A673 (cell line): Measurements from ENCODE around the gene EPPIN. TPM values are rescaled to one million over a fixed set of nuclear protein-coding genes. Genes with fewer than 3 reads are reported as not detected.

Experiments
- BruUV-seq: library from RNA; stranded (reverse); fragments of 400-500 nt; replicated peaks from 2 replicates; lab custom pipeline; 2021; lab: Mats Ljungman, UMichigan
- CTCF ChIA-PET: fragments of 300-600 bp; sonication (Branson Sonifier 250); formaldehyde crosslinking; loops from one replicate; lab custom pipeline; 2022; ENCODE audit warnings: antibody characterized with exemption; lab: Charles Lee
- POLR2A ChIA-PET: fragments of 300-600 bp; sonication (Branson Sonifier 250); formaldehyde crosslinking; loops from one replicate; lab custom pipeline; 2022; ENCODE audit warnings: antibody characterized with exemption; ENCODE audit not compliant: low non-redundant PET; lab: Charles Lee
- DNase-seq: peaks from one replicate; pipeline ENCODE4 v3.0.0-alpha.2; 2015; ENCODE audit warnings: low spot score
- H3K27ac ChIP-seq: fragments of 200-600 bp; sonication (generic); 2 replicates; pipeline ENCODE4 v1.5.1; 2016; ENCODE audit warnings: mixed run types, low read depth, mild to moderate bottlenecking, mixed read lengths, antibody characterized with exemption, low read length; ENCODE audit not compliant: poor library complexity, severe bottlenecking
- H3K27me3 ChIP-seq: fragments of 200-600 bp; sonication (generic); replicated peaks from 2 replicates; pipeline ENCODE4 v1.6.1; 2017; ENCODE audit warnings: mixed run types, low read depth, mild to moderate bottlenecking, mixed read lengths, antibody characterized with exemption, low read length; ENCODE audit not compliant: insufficient read depth, poor library complexity
- H3K36me3 ChIP-seq: fragments of 200-600 bp; sonication (generic); 2 replicates; pipeline ENCODE4 v1.6.1; 2016; ENCODE audit warnings: mixed run types, mild to moderate bottlenecking, mixed read lengths, antibody characterized with exemption, low read length; ENCODE audit not compliant: insufficient read depth, poor library complexity, severe bottlenecking
- H3K4me1 ChIP-seq: fragments of 200-600 bp; sonication (generic); 2 replicates; pipeline ENCODE4 v1.6.1; 2017; ENCODE audit warnings: mixed run types, mild to moderate bottlenecking, mixed read lengths, antibody characterized with exemption, low read length; ENCODE audit not compliant: insufficient read depth, poor library complexity, severe bottlenecking
- H3K4me3 ChIP-seq: fragments of 200-600 bp; sonication (generic); 2 replicates; pipeline ENCODE4 v1.5.1; 2016; ENCODE audit warnings: low read depth, mixed run types, mild to moderate bottlenecking, mixed read lengths, low read length; ENCODE audit not compliant: poor library complexity, severe bottlenecking
- H3K9me3 ChIP-seq: fragments of 200-600 bp; sonication (generic); 2 replicates; pipeline ENCODE4 v1.6.1; 2016; ENCODE audit warnings: mixed run types, low read depth, mild to moderate bottlenecking, mixed read lengths, antibody characterized with exemption, low read length; ENCODE audit not compliant: poor library complexity, severe bottlenecking
- CTCF ChIP-seq: fragments of 300-800, 200-600 bp; sonication (generic); conservative IDR thresholded peaks from 2 replicates; pipeline ENCODE4 v1.5.1; 2017; ENCODE audit warnings: low read depth, mild to moderate bottlenecking, antibody characterized with exemption, low read length, moderate library complexity, mixed read lengths
- EZH2 ChIP-seq: fragments of 200-600 bp; sonication (generic); IDR thresholded peaks from 2 replicates; pipeline ENCODE4 v1.6.1; 2017; ENCODE audit warnings: borderline replicate concordance, low read depth, mild to moderate bottlenecking, mixed read lengths, antibody characterized with exemption, low read length; ENCODE audit not compliant: poor library complexity, severe bottlenecking
- intact Hi-C: fragments of 100-400 bp; cut with micrococcal nuclease; formaldehyde crosslinking; loops from one replicate; pipeline ENCODE4 v1.10.0; 2022; ENCODE audit not compliant: unreplicated experiment
- total RNA-seq: library from RNA; stranded (reverse); gene quantifications from 2 replicates; pipeline ENCODE4 v1.2.3, GENCODE V29; 2021

Gene EPPIN
- total RNA-seq, 1 experiment from 2014 or later: not detected

- H3K36me3 ChIP-seq: no peaks in the 10 kb centered on the region
- no peak for TF ChIP-seq EZH2
- no peak for TF ChIP-seq CTCF
- CTCF ChIA-PET: interaction anchor here (0.6 kb wide), 1 partner anchor 226 kb away, joined by 3 read pairs; no protein-coding TSS in a partner anchor
- POLR2A ChIA-PET: no interaction called here
- intact Hi-C loops: no loop called here
- no TSS peak for BruUV-seq
- DNase-seq: no peak
- H3K9me3 ChIP-seq: no peaks in the 10 kb centered on the region
- H3K4me3 ChIP-seq: no peak overlapping the region
- no peak overlapping the region for H3K27ac ChIP-seq
- H3K4me1 ChIP-seq: no peaks in the 10 kb centered on the region
- peaks cover 47% of the 10 kb centered on the region for H3K27me3 ChIP-seq
Observed at GRCh38 chr20:45545351-45545750, 1.9 kb downstream of the EPPIN start.

- H3K27me3 ChIP-seq: peaks cover 43% of the 10 kb centered on the region
Observed at GRCh38 chr20:45539382-45539781, 7.8 kb downstream of the EPPIN start, which contains the start of gene WFDC6. Gene WFDC6, minus strand, starts transcription at chr20:45539482. Its CDS starts 75 bp downstream, at chr20:45539407.

GRCh38 chr20:45538209-45538799 is 8.9 kb downstream of the EPPIN start:
- no peak overlapping the region for H3K4me3 ChIP-seq
- intact Hi-C loops: no loop called here
- no TSS peak for BruUV-seq
- POLR2A ChIA-PET: no interaction called here
- DNase-seq: no peak
- CTCF ChIA-PET: no interaction called here
- TF ChIP-seq CTCF (0 out of 2 replicates have a peak, but pooled peaks have one; percentile 19), EZH2 (no peak)
- peaks cover 36% of the 10 kb centered on the region for H3K27me3 ChIP-seq
- no peaks in the 10 kb centered on the region for H3K9me3 ChIP-seq
- H3K36me3 ChIP-seq: no peaks in the 10 kb centered on the region
- H3K4me1 ChIP-seq: no peaks in the 10 kb centered on the region
- H3K27ac ChIP-seq: no peak overlapping the region

More at GRCh38 chr20:45539382-45539781, 7.8 kb downstream of the EPPIN start, which contains the start of gene WFDC6:
- H3K27ac ChIP-seq: no peak within 1 kb of the TSS
- no peaks in the 10 kb centered on the region for H3K36me3 ChIP-seq
- H3K4me1 ChIP-seq: no peaks in the 10 kb centered on the region
- no peak for TF ChIP-seq EZH2
- POLR2A ChIA-PET: no interaction called here
- no peak for DNase-seq
- no peak within 1 kb of the TSS for H3K4me3 ChIP-seq
- no peaks in the 10 kb centered on the region for H3K9me3 ChIP-seq
- CTCF ChIA-PET: no interaction called here
- BruUV-seq: no TSS peak
- intact Hi-C loops: no loop called here
